NCI-H2196 treated with DMSO at 0.1 percent for 48 hours (cell line): ENCODE data around the gene DMXL1.

ENCODE experiments used
- DNase-seq: peaks from one replicate; lab custom pipeline; 2025; ENCODE audit not compliant: unreplicated experiment; lab: John Stamatoyannopoulos, UW

Gene DMXL1

GRCh38 chr5:119070828-119071560 lies at the start of gene DMXL1:
TSS of gene DMXL1 (plus strand) at chr5:119071087. CDS start at chr5:119071570, 483 bp downstream.
- peak; percentile 98 for DNase-seq

DNA sequence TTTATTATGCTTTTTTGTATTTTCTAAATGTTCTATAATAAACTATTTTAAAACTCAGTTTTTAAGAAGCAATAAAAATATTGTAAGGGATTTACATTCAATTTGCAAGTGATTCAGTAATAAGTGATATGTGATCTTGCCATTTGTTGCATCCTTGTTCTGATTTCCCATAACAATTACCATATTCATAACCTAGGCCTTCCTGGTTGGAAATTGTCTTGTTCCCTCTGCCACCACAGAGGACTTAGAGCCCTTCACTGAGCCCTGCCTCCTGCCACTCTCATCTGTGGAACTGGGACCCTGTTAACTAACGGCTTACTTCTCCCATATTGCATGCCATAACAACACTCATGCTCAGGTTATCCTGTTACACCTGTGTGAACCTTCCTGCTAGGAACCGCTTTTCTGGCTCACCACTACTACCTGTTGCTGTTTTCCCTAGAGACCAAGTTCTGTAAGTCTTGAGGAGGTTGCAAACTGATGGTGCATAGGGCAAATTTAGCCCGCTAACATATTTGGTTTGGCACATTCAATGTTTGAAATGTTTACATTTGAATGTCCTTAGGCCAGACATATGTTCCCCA lies 49.6 kb upstream of the DMXL1 start:
- DNase-seq, result no peak

- peak; percentile 8 for DNase-seq
These were observed 48.7 kb upstream of the DMXL1 start for GRCh38 chr5:119022017-119022745.

GRCh38 chr5:119022773-119023172 lies 48.1 kb upstream of the DMXL1 start:
- no peak for DNase-seq

DNA sequence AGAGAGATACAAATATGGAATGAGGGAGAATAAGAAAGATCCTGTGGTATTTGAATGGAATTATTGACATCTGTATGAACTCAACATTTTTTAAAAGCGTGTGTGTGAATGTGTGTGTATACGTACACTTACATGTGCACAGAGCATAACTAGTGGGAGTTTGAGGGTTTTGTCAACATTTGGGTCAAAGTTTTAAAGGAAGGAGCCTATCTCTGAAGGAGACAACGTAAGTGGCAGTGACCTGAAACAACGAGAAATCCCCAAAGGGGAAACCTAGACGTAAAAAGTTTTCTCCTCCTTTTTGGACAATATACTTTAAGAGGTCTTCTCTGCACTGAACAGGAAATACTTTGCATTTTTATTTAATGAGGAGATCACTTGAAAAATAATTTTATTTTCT lies 42.3 kb upstream of the DMXL1 start:
- DNase-seq, result no peak

- DNase-seq, result no peak
These were observed 39.6 kb upstream of the DMXL1 start for GRCh38 chr5:119031011-119031886.

GRCh38 chr5:119031905-119032304 lies 39.0 kb upstream of the DMXL1 start:
- no peak for DNase-seq

GRCh38 chr5:119032656-119033055 lies 38.2 kb upstream of the DMXL1 start:
- no peak for DNase-seq

GRCh38 chr5:119033135-119033534 lies 37.8 kb upstream of the DMXL1 start:
- no peak for DNase-seq

GRCh38 chr5:119036101-119036762 lies 34.7 kb upstream of the DMXL1 start:
- DNase-seq, result no peak

- DNase-seq, result peak; percentile 11
These were observed 33.2 kb upstream of the DMXL1 start for GRCh38 chr5:119037496-119038215.

GRCh38 chr5:119048246-119048645 lies 22.6 kb upstream of the DMXL1 start:
- no peak for DNase-seq

GRCh38 chr5:119049824-119050449 lies 20.9 kb upstream of the DMXL1 start:
- DNase-seq, result no peak

DNA sequence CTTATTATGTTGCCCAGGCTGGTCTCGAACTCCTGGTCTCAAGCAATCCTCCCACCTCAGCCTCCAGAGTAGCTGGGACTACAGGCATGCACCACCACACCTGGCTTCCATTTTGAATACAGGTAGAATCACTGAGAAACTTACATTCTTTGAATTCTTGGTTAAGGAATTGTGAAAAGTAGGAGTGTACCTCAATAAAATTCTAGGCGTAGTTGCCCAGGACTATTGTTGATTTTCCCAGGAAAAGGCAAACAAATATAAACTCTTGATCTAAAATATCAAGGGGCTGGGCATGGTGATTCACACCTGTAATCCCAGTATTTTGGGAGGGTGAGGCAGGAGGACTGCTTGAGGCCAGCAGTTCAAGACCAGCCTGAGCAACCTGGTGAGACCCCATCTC lies 16.8 kb upstream of the DMXL1 start:
- no peak for DNase-seq

DNA sequence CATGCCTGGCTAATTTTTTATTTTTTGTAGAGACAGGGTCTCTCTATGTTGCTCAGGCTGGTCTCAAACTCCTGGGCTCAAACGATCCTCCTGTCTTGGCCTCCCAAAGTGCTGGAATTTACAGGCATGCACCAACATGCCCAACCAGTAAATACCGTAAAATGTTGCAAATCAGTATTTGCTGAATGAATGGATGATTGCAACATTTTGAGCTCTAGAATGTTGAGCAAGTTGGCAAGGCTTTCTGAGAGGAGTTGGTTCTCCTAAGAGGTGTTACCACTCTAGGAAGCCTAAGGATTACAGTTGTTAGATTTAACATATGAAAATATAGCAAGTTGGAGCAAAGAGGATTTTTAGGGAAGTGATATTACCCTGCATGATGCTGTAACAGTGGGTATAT lies 15.6 kb upstream of the DMXL1 start:
- no peak for DNase-seq

GRCh38 chr5:119058979-119059529 lies 11.8 kb upstream of the DMXL1 start:
- no peak for DNase-seq

DNA sequence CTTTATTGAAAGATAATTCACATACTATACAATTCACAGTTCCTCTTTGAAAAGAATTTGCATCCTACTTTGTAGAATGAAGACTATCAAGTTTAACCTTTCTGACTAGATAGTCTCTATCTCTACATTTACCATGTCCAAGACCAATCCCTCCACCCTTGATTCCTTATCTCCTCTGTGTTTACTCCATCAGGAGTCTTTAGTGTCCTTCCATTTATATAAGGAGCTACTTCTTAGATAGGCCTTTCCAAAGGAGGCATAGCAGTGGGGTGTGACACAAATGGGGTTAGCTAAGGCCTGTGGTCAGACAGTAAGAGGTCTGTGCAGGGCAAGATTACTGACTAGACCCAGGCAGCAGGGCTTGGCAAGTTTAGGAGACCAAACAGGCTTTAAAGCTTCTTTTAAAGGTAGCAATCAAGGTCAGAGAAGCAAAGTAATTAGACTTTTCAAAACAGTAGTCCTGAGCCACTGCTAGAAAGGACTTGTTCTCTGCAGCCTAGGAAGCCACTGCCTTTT lies 11.1 kb upstream of the DMXL1 start:
- no peak for DNase-seq

DNA sequence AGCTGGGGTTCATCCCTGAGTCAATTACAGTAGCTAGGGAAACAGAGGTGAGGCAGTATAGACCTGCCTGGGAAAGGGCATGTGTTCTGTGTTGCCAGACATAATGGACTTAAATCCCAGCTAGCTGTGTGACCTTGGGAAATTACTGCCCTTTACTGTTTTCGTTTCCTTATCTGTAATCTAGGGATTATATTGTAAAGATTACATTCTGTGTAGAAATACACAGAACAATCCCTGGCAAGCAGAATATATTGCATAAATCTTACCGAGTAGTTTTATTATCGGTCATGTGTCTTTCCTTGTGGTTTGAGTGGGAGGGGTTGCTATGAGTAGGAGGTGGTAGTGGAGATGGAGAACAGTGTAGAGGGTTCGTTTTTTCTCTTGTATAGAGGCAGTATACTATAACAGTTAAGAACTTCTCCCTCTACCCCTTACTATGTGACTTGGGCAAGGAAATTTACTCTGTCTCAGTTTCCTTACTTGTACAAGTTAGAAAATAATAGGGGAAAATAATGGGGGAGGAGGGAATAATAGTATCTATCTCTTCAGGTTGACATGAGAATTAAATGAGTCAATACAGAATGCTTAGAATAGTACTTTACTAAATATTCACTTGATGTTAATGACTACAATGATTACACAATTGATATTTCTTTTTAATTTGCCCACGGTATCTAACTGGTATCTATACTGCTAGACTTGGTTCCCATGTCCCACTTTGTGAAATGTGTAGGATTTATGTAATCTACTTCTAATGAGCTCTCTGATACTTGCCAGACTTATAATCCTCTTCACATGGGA lies 7.1 kb upstream of the DMXL1 start:
- no peak for DNase-seq
